ENCODE measurements around the gene ZC3H4.
A peak's percentile ranks its signal among the peaks of the same experiment; 100 is the strongest.

ZC3H4 gene

GRCh38 chr19:47110521-47111005 is 3.0 kb downstream of the ZC3H4 start:
- DNase-seq (ENCODE audit: low spot score) = no peak
- TF ChIP-seq, protein P1, sequence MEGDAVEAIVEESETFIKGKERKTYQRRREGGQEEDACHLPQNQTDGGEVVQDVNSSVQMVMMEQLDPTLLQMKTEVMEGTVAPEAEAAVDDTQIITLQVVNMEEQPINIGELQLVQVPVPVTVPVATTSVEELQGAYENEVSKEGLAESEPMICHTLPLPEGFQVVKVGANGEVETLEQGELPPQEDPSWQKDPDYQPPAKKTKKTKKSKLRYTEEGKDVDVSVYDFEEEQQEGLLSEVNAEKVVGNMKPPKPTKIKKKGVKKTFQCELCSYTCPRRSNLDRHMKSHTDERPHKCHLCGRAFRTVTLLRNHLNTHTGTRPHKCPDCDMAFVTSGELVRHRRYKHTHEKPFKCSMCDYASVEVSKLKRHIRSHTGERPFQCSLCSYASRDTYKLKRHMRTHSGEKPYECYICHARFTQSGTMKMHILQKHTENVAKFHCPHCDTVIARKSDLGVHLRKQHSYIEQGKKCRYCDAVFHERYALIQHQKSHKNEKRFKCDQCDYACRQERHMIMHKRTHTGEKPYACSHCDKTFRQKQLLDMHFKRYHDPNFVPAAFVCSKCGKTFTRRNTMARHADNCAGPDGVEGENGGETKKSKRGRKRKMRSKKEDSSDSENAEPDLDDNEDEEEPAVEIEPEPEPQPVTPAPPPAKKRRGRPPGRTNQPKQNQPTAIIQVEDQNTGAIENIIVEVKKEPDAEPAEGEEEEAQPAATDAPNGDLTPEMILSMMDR (conservative IDR thresholded peaks at IDR 0.05; ENCODE audit: low read depth) = no peak
- ChIA-PET POLR2A (ENCODE audit: low non-redundant PET) (interaction anchor here (2.7 kb wide), 1 partner anchor 14 kb away, joined by 19 read pairs; no protein-coding TSS in a partner anchor), CTCF (interaction anchor here (0.7 kb wide), 2 partner anchors 31 to 97 kb away, joined by 3 to 4 read pairs; no protein-coding TSS in a partner anchor)
- H3K27ac ChIP-seq = peak overlapping the region; percentile 99

GRCh38 chr19:47109541-47110375 is 3.8 kb downstream of the ZC3H4 start:
- H3K27ac ChIP-seq = peak overlapping the region; percentile 65
- no peak for DNase-seq (ENCODE audit: low spot score)
- TF ChIP-seq, protein P1 (conservative IDR thresholded peaks at IDR 0.05; ENCODE audit: low read depth) = no peak
- POLR2A ChIA-PET (ENCODE audit: low non-redundant PET) = interaction anchor here (2.7 kb wide), 1 partner anchor 13 kb away, joined by 19 read pairs; no protein-coding TSS in a partner anchor
- CTCF ChIA-PET = interaction anchor here (0.7 kb wide), 2 partner anchors 13 to 96 kb away, joined by 3 read pairs; no protein-coding TSS in a partner anchor

DNA sequence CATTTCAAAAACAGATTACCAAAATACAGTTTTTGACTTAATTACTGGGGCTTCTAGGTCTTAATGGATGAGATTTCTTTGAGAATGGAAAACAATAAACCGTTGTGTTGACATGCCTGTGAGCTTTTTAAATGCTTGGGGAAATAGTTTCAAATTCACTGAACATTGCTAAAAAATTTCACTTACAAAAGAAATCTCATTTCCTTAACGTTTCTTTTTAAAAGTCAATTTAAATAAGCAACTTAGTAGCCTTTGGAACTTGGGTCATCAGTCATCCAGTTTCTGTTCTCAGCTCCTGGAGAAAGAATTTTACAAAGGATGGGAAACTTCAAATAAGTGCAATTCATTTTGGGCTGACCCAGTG is 4.4 kb downstream of the ZC3H4 start:
- POLR2A ChIA-PET (ENCODE audit: low non-redundant PET) = interaction anchor here (2.7 kb wide), 1 partner anchor 13 kb away, joined by 19 read pairs; no protein-coding TSS in a partner anchor
- no peak overlapping the region for H3K27ac ChIP-seq

DNA sequence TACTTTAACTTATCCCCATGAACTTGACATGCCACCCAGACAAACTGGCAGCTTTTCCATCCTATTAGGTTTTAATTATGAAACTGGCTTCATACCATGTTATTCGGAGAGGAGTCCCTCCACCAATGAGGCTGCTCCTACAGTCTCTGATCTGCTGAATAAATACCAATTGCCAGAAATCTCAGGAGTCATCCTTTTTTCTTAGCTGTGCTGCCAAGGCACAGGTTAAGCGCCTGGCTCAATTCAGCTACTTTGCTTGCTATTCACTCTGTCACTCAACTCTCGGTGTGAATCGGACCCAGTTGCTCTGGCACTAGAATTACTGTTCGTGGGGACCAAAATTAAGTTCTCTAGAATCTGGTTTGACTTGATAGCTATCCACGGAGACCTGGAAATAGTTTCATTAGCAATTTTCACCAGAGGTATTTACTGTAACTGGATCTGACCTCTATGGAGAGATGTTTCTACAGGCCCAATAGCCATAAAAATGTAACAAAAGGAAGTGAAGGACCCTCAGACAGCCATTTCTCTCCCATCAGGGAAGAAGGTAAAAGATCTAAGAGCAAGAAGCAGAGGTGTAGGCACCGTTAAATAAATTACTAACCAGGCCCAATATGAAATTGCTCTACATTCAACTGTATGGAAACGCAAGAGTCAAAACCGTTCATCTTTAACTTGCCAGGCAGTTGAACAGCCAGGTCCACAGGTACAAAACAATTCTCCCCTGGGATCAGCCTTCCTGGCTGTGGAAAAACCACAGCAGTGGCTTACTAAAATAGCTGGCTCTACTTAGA is 5.4 kb downstream of the ZC3H4 start:
- TF ChIP-seq, protein P1 (conservative IDR thresholded peaks at IDR 0.05; ENCODE audit: low read depth) = no peak
- no peak overlapping the region for H3K27ac ChIP-seq
- DNase-seq (ENCODE audit: low spot score) = no peak
- ChIA-PET POLR2A (ENCODE audit: low non-redundant PET) (interaction anchor here (0.6 to 2.7 kb wide), 3 partner anchors 12 to 397 kb away, joined by 3 to 19 read pairs (median 5); no protein-coding TSS in a partner anchor), CTCF (interaction anchor here (0.6 kb wide), 1 partner anchor 26 kb away, joined by 3 read pairs; no protein-coding TSS in a partner anchor)

More for the DNA sequence above, 4.4 kb downstream of the ZC3H4 start:
- CTCF ChIA-PET = interaction anchor here (0.7 kb wide), 1 partner anchor 12 kb away, joined by 3 read pairs; no protein-coding TSS in a partner anchor
- no peak for DNase-seq (ENCODE audit: low spot score)
- TF ChIP-seq, protein P1 (conservative IDR thresholded peaks at IDR 0.05; ENCODE audit: low read depth) = no peak

- peak overlapping the region; percentile 44; the same call in 1 of the 2 replicates for H3K27ac ChIP-seq
- DNase-seq (ENCODE audit: low spot score) = no peak
- ChIA-PET POLR2A (ENCODE audit: low non-redundant PET) (interaction anchor here (0.6 kb wide), 1 partner anchor 20 kb away, joined by 3 read pairs; no protein-coding TSS in a partner anchor), CTCF (no interaction called here)
- TF ChIP-seq, protein P1 (conservative IDR thresholded peaks at IDR 0.05; ENCODE audit: low read depth) = no peak
These were observed 6.2 kb downstream of the ZC3H4 start for GRCh38 chr19:47107202-47107952.
